Dendritic cell treated with granulocyte-macrophage colony-stimulating factor and Interleukin-4, amounts not matched to agents 40 ng/mL and 50 ng/mL, for 4 days (primary cell): ENCODE measurements around the gene P2RY11.

Experiments
- H3K27ac Mint-ChIP-seq: one replicate; pipeline ENCODE4 v1.8.0; 2022; ENCODE audit warnings: mild to moderate bottlenecking, mixed read lengths
- H3K27me3 Mint-ChIP-seq: one replicate; pipeline ENCODE4 v1.8.0; 2022; ENCODE audit warnings: mild to moderate bottlenecking, mixed read lengths
- H3K36me3 Mint-ChIP-seq: one replicate; pipeline ENCODE4 v1.8.0; 2022; ENCODE audit warnings: low read depth, mixed read lengths
- H3K4me1 Mint-ChIP-seq: one replicate; pipeline ENCODE4 v1.8.0; 2022; ENCODE audit warnings: low read depth, mixed read lengths
- H3K4me3 Mint-ChIP-seq: one replicate; pipeline ENCODE4 v1.8.0; 2022; ENCODE audit warnings: mild to moderate bottlenecking, moderate library complexity, mixed read lengths
- H3K9me3 Mint-ChIP-seq: one replicate; pipeline ENCODE4 v1.8.0; 2022; ENCODE audit warnings: mixed read lengths
- intact Hi-C: fragments of 100-400 bp; cut with micrococcal nuclease; formaldehyde crosslinking; loops from one replicate; pipeline ENCODE4 v1.15.0; 2022

The P2RY11 gene

GRCh38 chr19:10113964-10114650 lies 2.6 kb downstream of the P2RY11 start:
- Mint-ChIP-seq H3K27me3 (no peaks in the 10 kb centered on the region), H3K9me3 (no peaks in the 10 kb centered on the region), H3K4me1 (peaks cover 94% of the 10 kb centered on the region), H3K4me3 (peak overlapping the region; percentile 66), H3K36me3 (peaks cover 100% of the 10 kb centered on the region), H3K27ac (peak overlapping the region; percentile 98)
- intact Hi-C loops = no loop called here

GRCh38 chr19:10114651-10115391 lies 3.3 kb downstream of the P2RY11 start:
- Mint-ChIP-seq H3K4me1 (peaks cover 88% of the 10 kb centered on the region), H3K4me3 (no peak overlapping the region), H3K9me3 (no peaks in the 10 kb centered on the region), H3K36me3 (peaks cover 100% of the 10 kb centered on the region), H3K27me3 (no peaks in the 10 kb centered on the region), H3K27ac (peak overlapping the region; percentile 98)
- intact Hi-C loops = no loop called here

DNA sequence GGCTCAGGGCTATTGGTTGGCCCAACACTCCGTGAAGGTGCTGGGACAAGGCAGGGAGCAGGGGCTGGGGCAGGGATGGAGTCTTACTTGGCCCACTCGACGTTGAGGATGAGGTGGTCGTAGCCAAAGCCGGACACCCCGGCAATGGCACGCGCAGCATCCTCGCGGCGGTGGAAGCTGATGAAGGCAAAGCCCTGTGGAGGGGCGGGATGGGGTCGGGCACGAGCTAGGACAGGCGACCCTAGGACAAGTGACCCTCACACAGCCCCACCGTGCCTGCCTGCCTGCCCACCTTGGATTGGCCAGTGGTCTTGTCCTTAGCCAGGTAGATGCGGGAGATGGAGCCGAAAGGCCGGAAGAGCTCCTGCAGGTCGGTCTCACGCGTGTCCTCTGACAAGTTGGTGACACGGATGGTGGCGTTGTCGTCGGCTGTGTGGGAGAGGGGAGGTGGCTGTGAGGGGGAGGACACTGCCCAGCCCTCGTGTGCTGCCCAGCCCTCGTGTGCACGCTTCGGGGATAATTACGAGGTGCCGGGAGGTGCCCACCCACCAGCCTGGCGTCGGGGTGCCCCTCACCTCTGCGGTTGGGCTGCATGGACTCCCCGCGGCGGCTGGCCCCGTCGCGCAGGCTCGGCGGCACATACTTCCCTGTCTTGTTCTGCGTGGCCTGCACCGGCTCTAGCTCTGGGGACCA lies 4.0 kb downstream of the P2RY11 start:
- Mint-ChIP-seq H3K4me3 (no peak overlapping the region), H3K4me1 (peaks cover 84% of the 10 kb centered on the region), H3K36me3 (peaks cover 94% of the 10 kb centered on the region), H3K9me3 (no peaks in the 10 kb centered on the region), H3K27me3 (no peaks in the 10 kb centered on the region), H3K27ac (peak overlapping the region; percentile 74)
- intact Hi-C loops = no loop called here

DNA sequence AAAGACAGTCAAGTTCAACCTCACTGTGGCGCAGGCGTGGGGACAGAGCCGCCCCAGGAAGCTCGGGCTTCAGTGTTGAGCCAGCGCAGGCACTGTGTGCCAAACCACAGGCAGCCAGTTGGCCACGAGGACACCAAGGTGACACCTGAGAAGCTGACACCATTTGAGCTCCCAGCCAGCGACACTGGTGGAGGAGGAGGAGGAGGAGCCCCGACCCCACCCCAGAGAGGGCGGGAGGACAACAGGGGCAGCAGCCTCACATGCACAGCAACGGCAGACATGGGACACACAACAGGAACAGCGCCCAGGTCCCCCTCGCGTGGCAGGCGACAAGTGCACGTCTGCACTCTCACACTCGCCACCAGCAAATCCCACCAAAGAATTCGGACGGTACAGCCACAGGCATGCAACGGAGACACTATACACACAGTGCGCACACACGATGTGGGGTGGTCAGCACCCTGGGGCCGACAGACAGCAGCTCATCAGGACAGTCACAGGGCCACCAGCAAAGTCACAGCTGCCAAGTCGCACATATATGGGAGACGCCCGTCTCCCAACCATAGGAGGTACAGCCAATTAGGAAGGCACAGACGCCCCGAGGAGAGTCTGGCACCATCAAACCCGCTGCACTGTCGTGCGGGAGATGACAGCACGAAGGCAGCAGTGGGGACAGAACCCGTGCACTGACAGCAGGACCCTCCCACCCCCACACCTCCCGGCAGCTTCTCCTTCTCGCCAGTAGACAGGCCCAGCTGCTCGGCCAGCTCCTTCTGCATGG lies 4.8 kb downstream of the P2RY11 start:
- H3K4me1 Mint-ChIP-seq = peaks cover 81% of the 10 kb centered on the region

GRCh38 chr19:10116866-10117616 lies 5.5 kb downstream of the P2RY11 start:
- Mint-ChIP-seq H3K27ac (peak overlapping the region; percentile 74), H3K4me3 (peak overlapping the region; percentile 52), H3K9me3 (no peaks in the 10 kb centered on the region), H3K27me3 (no peaks in the 10 kb centered on the region), H3K4me1 (peaks cover 78% of the 10 kb centered on the region), H3K36me3 (peaks cover 84% of the 10 kb centered on the region)
- intact Hi-C loops = no loop called here

More for the DNA sequence above, 4.8 kb downstream of the P2RY11 start:
- no peaks in the 10 kb centered on the region for H3K9me3 Mint-ChIP-seq
- H3K4me3 Mint-ChIP-seq = peak overlapping the region; percentile 52
- no peaks in the 10 kb centered on the region for H3K27me3 Mint-ChIP-seq
- peaks cover 87% of the 10 kb centered on the region for H3K36me3 Mint-ChIP-seq
- intact Hi-C loops = no loop called here
- H3K27ac Mint-ChIP-seq = peak overlapping the region; percentile 74

DNA sequence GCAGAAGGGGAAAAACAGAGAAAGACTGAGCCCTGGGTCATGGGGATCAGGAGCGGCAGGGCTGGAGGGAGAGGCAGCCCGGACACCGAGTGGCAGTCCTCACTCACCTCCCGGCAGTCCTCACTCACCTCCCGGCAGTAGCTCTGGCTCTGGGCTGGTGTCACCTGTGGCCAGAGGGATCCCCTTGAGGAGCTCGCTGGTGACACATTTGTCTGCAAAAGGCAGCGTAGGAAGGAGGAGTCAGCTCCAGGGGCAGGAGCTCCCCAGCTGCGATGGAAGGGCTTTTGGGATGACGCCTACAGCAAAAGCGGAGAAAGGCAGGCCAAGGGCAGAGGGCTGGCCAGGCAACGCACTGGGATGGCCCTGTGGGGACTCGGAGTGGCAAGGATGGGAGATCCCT lies 7.5 kb downstream of the P2RY11 start:
- H3K4me3 Mint-ChIP-seq = peak overlapping the region; percentile 90
- intact Hi-C loops = no loop called here
- H3K27me3 Mint-ChIP-seq = no peaks in the 10 kb centered on the region
- peak overlapping the region; percentile 93 for H3K27ac Mint-ChIP-seq
- peaks cover 65% of the 10 kb centered on the region for H3K4me1 Mint-ChIP-seq
- H3K36me3 Mint-ChIP-seq = peaks cover 71% of the 10 kb centered on the region
- no peaks in the 10 kb centered on the region for H3K9me3 Mint-ChIP-seq

DNA sequence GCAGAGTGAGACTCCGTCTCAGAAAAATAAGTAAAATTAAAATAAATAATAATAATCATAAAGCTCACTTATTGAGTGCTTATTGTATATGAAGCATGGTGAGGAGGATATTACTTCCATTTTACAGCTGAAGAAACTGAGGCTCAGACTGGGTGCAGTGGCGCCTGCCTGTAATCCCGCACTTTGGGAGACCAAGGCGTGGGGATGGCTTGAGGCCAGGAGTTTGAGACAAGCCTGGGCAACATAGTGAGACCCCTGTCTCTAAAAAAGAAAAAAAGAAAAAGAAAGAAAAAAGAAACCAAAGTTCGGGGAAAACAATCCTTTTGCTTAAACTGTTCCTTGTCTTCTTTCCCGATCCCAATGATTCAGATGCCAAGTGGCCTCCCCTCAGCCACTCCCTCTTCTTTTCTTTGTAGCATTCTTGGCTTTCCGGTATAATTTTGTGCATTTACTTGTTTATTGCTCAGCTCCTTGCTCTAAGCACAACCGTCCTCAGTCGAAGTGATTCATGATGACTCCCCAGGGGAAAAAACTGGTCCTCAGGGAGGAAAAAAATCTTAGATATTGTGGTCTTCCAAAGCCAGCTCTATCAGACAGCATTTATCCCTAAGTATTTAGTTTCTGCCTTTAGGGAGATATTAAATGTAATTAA lies 9.2 kb downstream of the P2RY11 start:
- H3K27me3 Mint-ChIP-seq = no peaks in the 10 kb centered on the region
- no peak overlapping the region for H3K4me3 Mint-ChIP-seq
- peaks cover 66% of the 10 kb centered on the region for H3K36me3 Mint-ChIP-seq
- peaks cover 62% of the 10 kb centered on the region for H3K4me1 Mint-ChIP-seq
- H3K27ac Mint-ChIP-seq = peak overlapping the region; percentile 93
- intact Hi-C loops = loop anchor here (2.0 kb wide), 1 partner anchor 14 kb away; no protein-coding TSS in a partner anchor
- H3K9me3 Mint-ChIP-seq = no peaks in the 10 kb centered on the region

DNA sequence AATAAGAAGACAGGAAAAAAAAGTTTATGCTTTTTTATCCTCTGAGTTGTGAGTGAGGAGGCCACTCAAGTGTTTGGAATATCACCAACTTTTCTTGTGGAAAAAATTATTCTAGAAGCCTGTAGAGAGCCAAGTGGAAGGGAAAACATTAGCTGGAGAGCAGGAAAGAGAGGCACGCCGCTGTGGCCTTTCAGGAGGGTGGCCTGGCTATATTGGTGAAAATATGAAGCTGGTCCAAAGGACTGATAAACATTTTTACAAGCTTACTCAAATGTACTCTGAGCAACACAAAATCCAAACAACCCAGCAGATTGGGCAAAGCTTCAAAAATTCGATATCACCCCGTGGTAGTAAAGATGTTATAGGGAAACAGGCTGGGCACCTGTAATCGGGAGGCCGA lies 10.6 kb downstream of the P2RY11 start:
- Mint-ChIP-seq H3K36me3 (peaks cover 52% of the 10 kb centered on the region), H3K27ac (peak overlapping the region; percentile 95)
- intact Hi-C loops = no loop called here

GRCh38 chr19:10124429-10124828 lies 12.9 kb downstream of the P2RY11 start:
- Mint-ChIP-seq H3K27me3 (no peaks in the 10 kb centered on the region), H3K4me3 (no peak overlapping the region), H3K27ac (peak overlapping the region; percentile 95), H3K4me1 (peaks cover 40% of the 10 kb centered on the region), H3K36me3 (peaks cover 43% of the 10 kb centered on the region), H3K9me3 (no peaks in the 10 kb centered on the region)
- intact Hi-C loops = no loop called here

More for the DNA sequence above, 10.6 kb downstream of the P2RY11 start:
- Mint-ChIP-seq H3K9me3 (no peaks in the 10 kb centered on the region), H3K27me3 (no peaks in the 10 kb centered on the region), H3K4me3 (no peak overlapping the region), H3K4me1 (peaks cover 49% of the 10 kb centered on the region)

DNA sequence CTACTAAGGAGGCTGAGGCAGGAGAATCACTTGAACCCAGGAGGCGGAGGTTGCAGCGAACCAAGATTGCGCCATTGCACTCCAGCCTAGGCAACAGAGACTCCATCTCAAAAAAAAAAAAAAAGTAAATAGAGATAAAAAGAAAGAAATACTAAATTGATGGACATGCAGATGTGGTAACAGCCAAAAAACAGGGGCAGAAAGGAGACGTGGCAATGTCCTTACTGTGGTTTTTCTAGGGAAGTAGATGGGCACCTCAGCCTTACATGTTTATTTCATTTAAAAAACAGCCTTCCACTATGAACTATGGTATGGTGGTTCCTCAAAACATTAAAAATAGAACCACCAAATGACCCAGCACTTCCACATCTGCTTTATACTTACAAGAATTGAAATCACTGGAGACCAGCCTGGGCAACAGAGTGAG lies 14.7 kb downstream of the P2RY11 start:
- H3K36me3 Mint-ChIP-seq = peaks cover 56% of the 10 kb centered on the region
- peaks cover 38% of the 10 kb centered on the region for H3K4me1 Mint-ChIP-seq
- H3K27me3 Mint-ChIP-seq = no peaks in the 10 kb centered on the region
- H3K4me3 Mint-ChIP-seq = peak overlapping the region; percentile 20
- intact Hi-C loops = no loop called here
- peak overlapping the region; percentile 95 for H3K27ac Mint-ChIP-seq
- no peaks in the 10 kb centered on the region for H3K9me3 Mint-ChIP-seq

- no peak overlapping the region for H3K4me3 Mint-ChIP-seq
- H3K36me3 Mint-ChIP-seq = peaks cover 100% of the 10 kb centered on the region
- peaks cover 71% of the 10 kb centered on the region for H3K4me1 Mint-ChIP-seq
- intact Hi-C loops = no loop called here
- H3K27ac Mint-ChIP-seq = peak overlapping the region; percentile 95
- peaks cover 9% of the 10 kb centered on the region for H3K9me3 Mint-ChIP-seq
- no peaks in the 10 kb centered on the region for H3K27me3 Mint-ChIP-seq
Measured at GRCh38 chr19:10132905-10133304, 21.4 kb downstream of the P2RY11 start.

DNA sequence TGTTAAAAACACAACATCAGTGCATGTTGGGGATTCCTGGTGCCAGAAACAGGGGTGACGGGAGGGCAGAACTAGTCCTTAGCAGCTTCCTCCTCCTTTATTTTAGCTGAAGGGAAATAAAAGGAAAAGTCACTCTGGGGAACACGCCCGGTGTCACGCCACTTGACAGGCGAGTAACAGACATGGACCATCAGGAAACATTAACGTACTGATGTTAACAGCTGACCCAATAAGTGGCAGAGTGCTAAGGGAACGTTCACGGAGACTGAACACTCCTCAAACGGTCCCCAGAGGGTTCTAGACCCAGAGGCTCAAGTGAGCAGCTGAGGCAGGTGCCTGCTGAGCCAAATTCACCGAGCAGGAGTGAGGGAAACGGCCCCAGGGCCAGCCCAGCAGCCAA lies 22.1 kb downstream of the P2RY11 start:
- Mint-ChIP-seq H3K36me3 (peaks cover 100% of the 10 kb centered on the region), H3K27me3 (no peaks in the 10 kb centered on the region), H3K9me3 (peaks cover 9% of the 10 kb centered on the region), H3K4me1 (peaks cover 72% of the 10 kb centered on the region), H3K4me3 (no peak overlapping the region), H3K27ac (peak overlapping the region; percentile 95)
- intact Hi-C loops = no loop called here
